Measurements from ENCODE around the gene PEX10.

DNA sequence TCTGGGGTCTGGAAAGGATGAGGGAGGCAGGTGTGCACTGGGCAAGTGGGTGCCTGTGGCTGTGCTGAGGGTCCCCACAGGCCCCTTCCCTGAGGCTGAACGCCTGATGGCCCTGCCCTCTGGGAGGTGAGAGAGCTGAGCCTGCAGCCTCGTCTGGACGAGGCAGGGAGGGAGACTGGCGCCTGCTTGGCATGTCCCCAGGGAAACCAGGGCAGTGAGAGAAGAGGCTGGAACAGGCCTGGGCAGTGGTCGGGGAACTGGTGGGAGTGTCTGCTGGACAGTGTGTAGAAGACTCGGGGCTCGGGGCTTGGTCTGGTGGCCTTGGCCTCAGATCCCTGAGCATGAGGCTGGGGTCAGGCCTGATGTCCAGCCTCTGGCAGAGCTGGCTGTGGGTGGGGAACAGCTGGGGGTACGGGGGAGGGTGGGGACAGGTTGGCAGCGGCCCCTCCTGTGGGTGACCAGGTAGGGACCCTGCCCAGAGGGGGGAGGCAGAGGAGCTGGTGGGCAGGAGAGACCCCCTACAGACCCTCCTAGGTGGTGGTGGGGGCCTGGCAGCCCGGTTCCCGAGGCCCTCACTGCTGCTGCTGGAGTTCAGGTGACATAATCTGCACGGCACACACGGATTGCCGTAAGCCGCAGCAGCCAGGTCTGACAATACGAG lies 32.9 kb upstream of the PEX10 start:
- TF ChIP-seq GATA3 (IDR thresholded peaks at IDR 0.05; ENCODE audit: low read depth, low read length): no peak
- no peak for TF ChIP-seq GATA2 (IDR thresholded peaks at IDR 0.05; ENCODE audit: low read depth, low read length)

All from SH-SY5Y (cell line).